ENCODE results near the gene TCTN2. TPM values are rescaled to one million over a fixed set of nuclear protein-coding genes. Genes with fewer than 3 reads are reported as not detected.

Gene TCTN2
- polyA plus RNA-seq, 3 donors: 26.7 to 33.1 (median 29.5) TPM

- no peak for DNase-seq (ENCODE audit: extremely low read depth in 1 of 11, low read depth in 9 of 11, low spot score in 4 of 11)
These were observed 5.9 kb downstream of the TCTN2 start for GRCh38 chr12:123676616-123677320.

- DNase-seq (ENCODE audit: extremely low read depth in 1 of 11, low read depth in 9 of 11, low spot score in 4 of 11): no peak
These were observed 8.1 kb downstream of the TCTN2 start for GRCh38 chr12:123678981-123679380.

- DNase-seq (ENCODE audit: extremely low read depth in 1 of 11, low read depth in 9 of 11, low spot score in 4 of 11): no peak
These were observed 10.7 kb downstream of the TCTN2 start for GRCh38 chr12:123681605-123682004.

DNA sequence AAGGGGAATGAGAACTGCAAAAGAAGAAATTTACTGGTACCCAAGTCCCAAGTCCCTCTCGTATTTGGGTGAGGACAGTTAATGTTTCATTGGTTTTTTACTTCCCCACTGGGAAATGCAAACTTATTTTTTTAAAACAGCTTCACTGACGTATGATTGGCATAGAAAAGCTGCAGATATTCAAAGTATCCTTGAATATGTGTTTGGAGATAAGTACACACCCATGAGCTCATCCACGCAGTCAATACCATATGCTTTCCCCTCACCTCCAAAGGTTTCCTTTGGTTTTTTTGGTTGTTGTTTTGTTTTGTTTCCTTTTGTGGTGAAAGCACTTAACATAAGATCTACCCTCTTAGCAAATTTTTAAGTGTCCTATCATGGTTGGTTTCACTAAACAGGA is 13.1 kb downstream of the TCTN2 start:
- no peak for DNase-seq (ENCODE audit: extremely low read depth in 1 of 11, low read depth in 9 of 11, low spot score in 4 of 11)

DNA sequence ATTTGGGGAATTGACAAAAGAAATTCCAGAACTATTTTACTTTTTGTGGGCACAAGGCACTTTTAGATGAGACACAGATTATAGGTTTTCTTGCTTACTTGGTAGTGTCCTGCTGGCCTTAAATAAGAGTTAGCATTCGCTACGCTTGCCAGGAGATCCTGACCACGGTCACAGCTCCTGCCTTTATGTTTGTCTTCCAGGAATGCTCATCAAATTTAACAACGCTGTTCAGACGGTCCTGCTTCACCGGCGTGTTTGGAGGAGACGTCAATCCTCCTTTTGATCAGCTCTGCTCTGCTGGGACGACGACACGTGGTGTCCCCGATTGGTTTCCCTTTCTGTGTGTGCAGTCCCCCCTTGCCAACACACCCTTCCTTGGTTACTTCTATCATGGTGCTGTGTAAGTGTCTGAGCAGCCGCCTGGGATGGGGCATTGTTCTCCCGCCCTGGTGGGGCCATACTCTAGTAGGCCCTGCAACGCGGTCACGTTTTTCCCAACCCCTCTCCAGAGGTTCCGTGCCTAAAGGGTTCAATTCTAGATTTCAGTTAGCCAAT is 15.8 kb downstream of the TCTN2 start:
- DNase-seq (ENCODE audit: extremely low read depth in 1 of 11, low read depth in 9 of 11, low spot score in 4 of 11): no peak

GRCh38 chr12:123690191-123690840 is 19.4 kb downstream of the TCTN2 start:
- no peak for DNase-seq (ENCODE audit: extremely low read depth in 1 of 11, low read depth in 9 of 11, low spot score in 4 of 11)

- DNase-seq (ENCODE audit: extremely low read depth in 1 of 11, low read depth in 9 of 11, low spot score in 4 of 11): no peak
These were observed 25.3 kb downstream of the TCTN2 start for GRCh38 chr12:123696207-123696606.

DNA sequence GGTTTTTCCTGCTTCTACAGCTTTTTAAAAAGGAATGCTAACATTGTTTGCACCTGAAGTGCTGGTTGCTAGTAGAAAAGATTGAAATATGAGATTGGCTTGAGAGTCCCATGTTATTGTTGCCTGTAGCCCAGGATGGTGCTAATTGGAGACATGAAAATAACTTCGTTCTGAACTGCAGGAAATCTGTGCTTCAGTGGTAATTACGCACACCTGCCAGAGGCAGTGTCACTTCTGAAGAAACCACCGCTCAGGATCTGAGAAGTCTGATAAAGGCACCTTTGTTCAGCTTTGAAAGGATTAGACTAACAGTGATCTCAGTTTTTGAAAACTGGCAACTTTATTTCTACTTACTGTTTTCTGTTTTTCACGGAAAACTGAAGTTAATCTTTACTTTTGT is 25.7 kb downstream of the TCTN2 start:
- DNase-seq (ENCODE audit: extremely low read depth in 1 of 11, low read depth in 9 of 11, low spot score in 4 of 11): no peak

DNA sequence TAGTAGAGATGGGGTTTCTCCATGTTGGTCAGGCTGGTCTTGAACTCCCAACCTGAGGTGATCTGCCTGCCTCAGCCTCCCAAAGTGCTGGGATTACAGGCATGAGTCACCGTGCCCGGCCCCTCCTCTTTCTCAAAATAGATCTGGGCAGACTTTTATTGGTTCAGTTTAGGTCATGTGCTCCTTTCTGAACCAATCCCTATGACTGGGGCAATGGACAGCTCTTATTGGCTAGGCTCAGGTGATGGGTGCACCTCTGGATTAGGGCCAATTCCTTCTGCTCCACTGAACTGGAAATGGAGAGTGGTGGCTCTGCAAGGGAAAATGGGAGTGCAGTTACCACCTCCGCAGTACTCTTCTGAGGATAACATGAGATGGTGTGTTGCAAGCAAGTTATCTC is 35.0 kb downstream of the TCTN2 start:
- no peak for DNase-seq (ENCODE audit: extremely low read depth in 1 of 11, low read depth in 9 of 11, low spot score in 4 of 11)

- no peak for DNase-seq (ENCODE audit: extremely low read depth in 1 of 11, low read depth in 9 of 11, low spot score in 4 of 11)
These were observed 36.6 kb downstream of the TCTN2 start for GRCh38 chr12:123707466-123707865.

DNA sequence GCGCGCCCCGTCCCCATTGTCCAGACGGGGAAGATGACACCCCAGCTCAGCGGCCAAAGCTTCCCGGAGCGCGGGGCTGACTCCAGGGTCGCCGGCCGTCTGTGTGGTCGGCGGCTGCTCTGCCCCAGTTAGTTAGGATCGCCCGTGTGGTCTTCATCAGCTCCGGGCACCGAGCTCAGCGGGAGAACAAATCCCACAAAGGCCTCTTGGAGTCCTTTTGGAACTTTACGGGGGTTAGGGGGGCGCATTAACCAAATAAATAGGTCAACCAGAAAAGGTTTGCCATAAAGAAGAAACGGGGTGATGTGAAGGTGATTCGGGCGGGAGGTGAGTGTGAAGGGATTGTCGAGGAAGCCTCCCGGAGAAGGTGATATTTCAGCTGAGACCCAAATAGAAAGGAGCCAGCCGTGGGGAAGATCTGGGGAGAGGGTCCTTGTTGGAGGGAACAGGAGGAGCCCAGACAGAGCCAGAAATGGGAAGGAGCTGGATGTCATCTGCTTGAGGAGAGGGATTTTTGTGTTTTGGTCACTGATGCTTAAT is 41.9 kb downstream of the TCTN2 start:
- DNase-seq (ENCODE audit: extremely low read depth in 1 of 11, low read depth in 9 of 11, low spot score in 4 of 11): no peak

DNA sequence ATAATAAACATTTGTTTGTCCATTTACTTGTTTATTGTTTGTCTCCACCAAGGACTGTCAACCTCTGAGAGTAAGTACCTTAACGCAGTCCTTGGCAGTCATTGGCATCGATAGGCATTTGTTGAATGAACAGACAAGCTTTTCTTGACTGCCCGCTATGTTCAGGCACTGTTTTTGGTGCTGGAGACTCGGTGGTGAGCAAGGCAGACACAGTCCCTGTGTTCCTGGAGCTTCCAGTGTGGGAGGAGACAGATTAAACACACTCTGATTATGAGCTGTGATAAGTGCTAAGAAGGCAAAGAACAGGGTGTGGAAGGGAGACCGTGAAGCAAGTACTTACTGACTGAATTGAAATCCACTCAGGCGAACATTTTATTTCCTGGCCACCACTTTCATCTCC is 42.5 kb downstream of the TCTN2 start:
- no peak for DNase-seq (ENCODE audit: extremely low read depth in 1 of 11, low read depth in 9 of 11, low spot score in 4 of 11)

- DNase-seq (ENCODE audit: extremely low read depth in 1 of 11, low read depth in 9 of 11, low spot score in 4 of 11): no peak
These were observed 43.1 kb downstream of the TCTN2 start for GRCh38 chr12:123713823-123714585.

- DNase-seq (ENCODE audit: extremely low read depth in 1 of 11, low read depth in 9 of 11, low spot score in 4 of 11): no peak
These were observed 44.3 kb downstream of the TCTN2 start for GRCh38 chr12:123715195-123715594.

GRCh38 chr12:123717350-123717749 is 46.4 kb downstream of the TCTN2 start:
- no peak for DNase-seq (ENCODE audit: extremely low read depth in 1 of 11, low read depth in 9 of 11, low spot score in 4 of 11)

DNA sequence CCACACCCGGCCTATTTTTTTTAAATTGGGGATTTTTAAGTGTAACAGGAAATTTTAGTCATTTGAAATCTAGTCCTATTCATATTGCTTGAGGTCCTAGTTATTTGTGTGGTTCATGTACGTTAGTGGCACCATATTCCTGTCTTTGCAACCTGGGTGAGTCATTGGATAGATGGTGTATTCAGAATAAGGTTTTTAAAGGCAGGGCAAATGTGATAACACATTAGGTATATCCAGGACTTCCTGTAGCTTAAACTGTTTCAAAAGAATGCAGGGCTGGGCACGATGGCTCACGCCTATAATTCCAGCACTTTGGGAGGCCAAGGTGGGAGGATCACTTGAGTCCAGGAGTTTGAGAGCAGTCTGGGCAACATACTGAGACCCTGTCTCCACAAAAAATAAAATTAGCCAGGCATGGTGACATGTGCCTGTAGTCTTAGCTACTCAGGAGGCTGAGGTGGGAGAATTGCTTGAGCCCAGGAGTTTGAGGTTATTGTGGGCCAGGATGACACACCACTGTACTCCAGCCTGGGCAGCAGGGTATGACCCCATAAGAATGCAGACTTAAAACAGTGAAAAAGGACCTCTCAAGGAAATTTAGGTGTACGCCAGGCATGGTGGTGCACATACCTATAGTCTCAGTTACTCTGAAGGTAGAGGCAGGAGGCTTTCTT is 49.4 kb downstream of the TCTN2 start:
- DNase-seq (ENCODE audit: extremely low read depth in 1 of 11, low read depth in 9 of 11, low spot score in 4 of 11): no peak

GRCh38 chr12:123721245-123721644 is 50.3 kb downstream of the TCTN2 start:
- DNase-seq (ENCODE audit: extremely low read depth in 1 of 11, low read depth in 9 of 11, low spot score in 4 of 11): no peak

DNA sequence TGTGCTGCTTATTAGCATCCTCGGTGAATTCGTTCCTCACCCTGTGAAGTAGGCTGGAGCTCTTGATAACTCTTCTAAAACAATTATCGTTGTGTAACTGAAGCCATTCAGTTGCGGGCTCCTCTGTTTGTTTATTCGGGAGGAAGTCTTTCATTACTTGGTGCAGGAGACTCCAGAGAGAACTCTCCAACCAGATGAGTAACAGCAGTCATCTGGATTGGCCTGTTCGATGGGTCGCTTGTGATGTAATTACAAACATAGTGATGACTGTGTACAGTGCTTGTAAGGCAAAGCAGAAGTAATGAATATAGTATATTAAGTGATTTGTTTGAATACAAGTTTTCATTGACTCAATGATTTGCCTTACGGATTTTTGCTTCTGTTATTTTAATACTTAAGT is 52.1 kb downstream of the TCTN2 start:
- DNase-seq (ENCODE audit: extremely low read depth in 1 of 11, low read depth in 9 of 11, low spot score in 4 of 11): no peak

GRCh38 chr12:123723765-123724164 is 52.9 kb downstream of the TCTN2 start:
- DNase-seq (ENCODE audit: extremely low read depth in 1 of 11, low read depth in 9 of 11, low spot score in 4 of 11): no peak

Measured in renal cortex interstitium (tissue), 11 donors.